PC-9 (cell line): Measurements from ENCODE around the gene SGK2.

Experiments used
- EZH2 ChIP-seq: fragments of 200-600 bp; sonication (generic); IDR thresholded peaks from 2 replicates; pipeline ENCODE4 v1.8.0; 2017; ENCODE audit warnings: antibody characterized with exemption, low read depth
- TF ChIP-seq, protein P1 (sequence below): fragments of 200-600 bp; sonication (generic); conservative IDR thresholded peaks from 2 replicates; pipeline ENCODE4 v1.6.1; 2017; ENCODE audit warnings: mixed run types, antibody characterized with exemption, mild to moderate bottlenecking, moderate library complexity

DNA sequence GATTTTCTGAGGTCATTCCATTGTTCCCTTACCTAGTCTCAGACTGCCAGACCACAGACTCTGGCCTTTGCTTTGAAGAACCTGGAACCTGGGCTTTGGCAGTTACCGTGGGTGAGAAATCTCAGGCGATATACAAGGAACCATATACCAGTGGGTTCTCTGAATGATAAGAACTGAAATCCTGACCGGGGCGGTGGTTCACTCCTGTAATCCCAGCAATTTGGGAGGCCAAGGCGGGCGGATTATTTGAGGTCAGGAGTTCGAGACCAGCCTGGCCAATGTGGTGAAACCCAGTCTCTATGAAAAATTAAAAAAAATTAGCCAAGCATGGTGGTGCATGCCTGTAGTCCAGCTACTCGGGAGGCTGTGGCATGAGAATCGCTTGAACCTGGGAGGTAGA is 14.3 kb upstream of the SGK2 start:
- TF ChIP-seq, protein P1, sequence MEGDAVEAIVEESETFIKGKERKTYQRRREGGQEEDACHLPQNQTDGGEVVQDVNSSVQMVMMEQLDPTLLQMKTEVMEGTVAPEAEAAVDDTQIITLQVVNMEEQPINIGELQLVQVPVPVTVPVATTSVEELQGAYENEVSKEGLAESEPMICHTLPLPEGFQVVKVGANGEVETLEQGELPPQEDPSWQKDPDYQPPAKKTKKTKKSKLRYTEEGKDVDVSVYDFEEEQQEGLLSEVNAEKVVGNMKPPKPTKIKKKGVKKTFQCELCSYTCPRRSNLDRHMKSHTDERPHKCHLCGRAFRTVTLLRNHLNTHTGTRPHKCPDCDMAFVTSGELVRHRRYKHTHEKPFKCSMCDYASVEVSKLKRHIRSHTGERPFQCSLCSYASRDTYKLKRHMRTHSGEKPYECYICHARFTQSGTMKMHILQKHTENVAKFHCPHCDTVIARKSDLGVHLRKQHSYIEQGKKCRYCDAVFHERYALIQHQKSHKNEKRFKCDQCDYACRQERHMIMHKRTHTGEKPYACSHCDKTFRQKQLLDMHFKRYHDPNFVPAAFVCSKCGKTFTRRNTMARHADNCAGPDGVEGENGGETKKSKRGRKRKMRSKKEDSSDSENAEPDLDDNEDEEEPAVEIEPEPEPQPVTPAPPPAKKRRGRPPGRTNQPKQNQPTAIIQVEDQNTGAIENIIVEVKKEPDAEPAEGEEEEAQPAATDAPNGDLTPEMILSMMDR, result no peak
- TF ChIP-seq EZH2, result no peak
